Pericardium fibroblast (primary cell): ENCODE data around the gene INTS6. TPM values are rescaled to one million over a fixed set of nuclear protein-coding genes. Genes with fewer than 3 reads are reported as not detected.

ENCODE experiments used
- total RNA-seq: library from RNA; depleted of rRNA; stranded (reverse); fragments of >200 nt; gene quantifications from 2 replicates; pipeline ENCODE4 v1.2.3, GENCODE V29; 2015

Gene INTS6, protein sequence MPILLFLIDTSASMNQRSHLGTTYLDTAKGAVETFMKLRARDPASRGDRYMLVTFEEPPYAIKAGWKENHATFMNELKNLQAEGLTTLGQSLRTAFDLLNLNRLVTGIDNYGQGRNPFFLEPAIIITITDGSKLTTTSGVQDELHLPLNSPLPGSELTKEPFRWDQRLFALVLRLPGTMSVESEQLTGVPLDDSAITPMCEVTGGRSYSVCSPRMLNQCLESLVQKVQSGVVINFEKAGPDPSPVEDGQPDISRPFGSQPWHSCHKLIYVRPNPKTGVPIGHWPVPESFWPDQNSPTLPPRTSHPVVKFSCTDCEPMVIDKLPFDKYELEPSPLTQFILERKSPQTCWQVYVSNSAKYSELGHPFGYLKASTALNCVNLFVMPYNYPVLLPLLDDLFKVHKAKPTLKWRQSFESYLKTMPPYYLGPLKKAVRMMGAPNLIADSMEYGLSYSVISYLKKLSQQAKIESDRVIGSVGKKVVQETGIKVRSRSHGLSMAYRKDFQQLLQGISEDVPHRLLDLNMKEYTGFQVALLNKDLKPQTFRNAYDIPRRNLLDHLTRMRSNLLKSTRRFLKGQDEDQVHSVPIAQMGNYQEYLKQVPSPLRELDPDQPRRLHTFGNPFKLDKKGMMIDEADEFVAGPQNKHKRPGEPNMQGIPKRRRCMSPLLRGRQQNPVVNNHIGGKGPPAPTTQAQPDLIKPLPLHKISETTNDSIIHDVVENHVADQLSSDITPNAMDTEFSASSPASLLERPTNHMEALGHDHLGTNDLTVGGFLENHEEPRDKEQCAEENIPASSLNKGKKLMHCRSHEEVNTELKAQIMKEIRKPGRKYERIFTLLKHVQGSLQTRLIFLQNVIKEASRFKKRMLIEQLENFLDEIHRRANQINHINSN
- 16.9 and 18.5 TPM in 2 replicates for total RNA-seq

DNA sequence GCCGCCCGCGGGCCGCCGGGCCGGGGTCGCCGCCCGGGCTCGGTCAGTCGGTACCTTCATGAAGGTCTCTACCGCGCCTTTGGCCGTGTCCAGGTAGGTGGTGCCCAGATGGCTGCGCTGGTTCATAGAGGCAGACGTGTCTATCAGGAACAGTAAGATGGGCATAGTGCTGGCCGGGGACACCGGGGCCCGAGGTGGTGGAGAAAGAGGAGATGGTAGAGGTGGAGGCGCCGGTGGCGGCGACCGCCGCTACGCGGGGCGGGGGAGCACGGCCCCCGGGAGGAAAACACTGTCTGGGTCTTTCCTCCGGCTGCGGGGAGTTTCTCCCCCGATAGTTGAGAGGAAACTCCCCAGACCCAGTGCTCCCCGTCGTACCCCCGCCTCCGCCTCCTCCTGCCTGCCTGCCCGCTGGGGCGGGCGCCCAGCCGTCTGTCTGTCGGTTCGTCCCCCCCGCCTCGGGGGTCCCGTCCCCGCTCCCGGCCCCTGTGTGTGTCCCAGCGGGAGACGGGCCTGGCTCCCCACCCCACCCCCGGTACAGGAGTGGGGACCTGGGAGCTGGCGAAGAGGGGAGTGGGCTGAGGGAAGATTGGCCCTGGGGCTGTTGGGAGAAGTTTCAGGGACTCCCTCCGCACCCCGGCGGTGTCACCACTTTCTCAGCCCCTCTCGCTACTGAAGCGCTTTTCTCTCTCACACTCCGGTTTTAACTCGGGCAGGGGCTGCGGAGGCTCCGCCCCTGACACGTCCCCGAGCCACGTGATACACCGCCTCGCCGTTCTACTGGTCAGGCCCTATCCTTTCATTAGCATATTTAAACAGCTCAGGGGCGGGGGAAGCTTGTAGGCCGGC, at the start of gene INTS6:
INTS6 (minus strand) TSS at position 676 of the 846 bp plus-strand sequence; CDS start at position 165, 511 bp downstream.

GRCh38 chr13:51339354-51339753, 113.5 kb downstream of the INTS6 start, which contains the start of gene SERPINE3:
TSS of gene SERPINE3 (plus strand) at chr13:51339691. CDS start at chr13:51341092, 1,401 bp downstream.

Other genes with a start within 250 kb of the INTS6 start
- 0.35 and 0.68 TPM in 2 replicates for gene FAM124A, start 230.6 kb downstream of the INTS6 start, total RNA-seq
- not detected in 2 replicates for gene SERPINE3, start 113.3 kb downstream of the INTS6 start, total RNA-seq
- gene WDFY2, start 131.4 kb upstream of the INTS6 start, total RNA-seq = 2.6 and 6.1 TPM in 2 replicates